K562 (cell line): Measurements from ENCODE around the gene GDF9. TPM values are rescaled to one million over a fixed set of nuclear protein-coding genes. Genes with fewer than 3 reads are reported as not detected.
A peak's percentile ranks its signal among the peaks of the same experiment; 100 is the strongest.

Experiments
- ATAC-seq: fragments of 200-7000 bp; cut with Tn5 transposase; 3 replicates; pipeline ENCODE4 v1.9.1; 2020; ENCODE audit warnings: moderate library complexity
- BruUV-seq: library from RNA; stranded (reverse); fragments of 400-500 nt; replicated peaks from 2 replicates; lab custom pipeline; 2021; lab: Mats Ljungman, UMichigan
- CTCF ChIA-PET: fragments of 300-600 bp; formaldehyde crosslinking; extraction: SDS; loops from one replicate; lab custom pipeline; 2021; ENCODE audit warnings: low intra/inter-chr PET ratio; lab: Yijun Ruan, JAX
- POLR2A ChIA-PET: fragments of 300-600, 350-650 bp; sonication (Branson Sonifier 250); formaldehyde crosslinking; extraction: SDS; loops from one replicate; lab custom pipeline; 2021; ENCODE audit warnings: antibody characterized with exemption, inconsistent platforms; lab: Yijun Ruan, JAX
- DNase-seq, 4 experiments: peaks; one replicate each; pipeline versions ENCODE4 v3.0.0 to v3.0.0-alpha.2; 2011 to 2018; ENCODE audit warnings: low spot score in 3 of 4, mixed read lengths in 3 of 4; ENCODE audit errors: extremely low read depth in 1 of 4
- FAIRE-seq: peaks from 2 replicates; lab custom pipeline; 2011; peaks lifted over from hg19 to GRCh38; lab: Jason Lieb, UNC
- H2AFZ ChIP-seq: 2 replicates; pipeline ENCODE4 v1.6.0; 2011; ENCODE audit warnings: low read depth, low read length, control low read depth, inconsistent platforms
- H3K27ac ChIP-seq: fragments of 200-600 bp; 3 replicates; pipeline ENCODE4 v1.8.0; 2011; ENCODE audit warnings: low read depth, mild to moderate bottlenecking, control low read depth, inconsistent platforms, low read length, moderate library complexity, mixed read lengths; ENCODE audit errors: extremely low read depth
- H3K27me3 ChIP-seq, 2 experiments: fragments of 300-600 bp in 1 of 2; 2 replicates in 1 of 2; 3 replicates in 1 of 2; pipeline versions ENCODE4 v1.6.0 to v1.8.0; 2011; ENCODE audit warnings: inconsistent platforms in 2 of 2, low read length in 2 of 2, mild to moderate bottlenecking in 1 of 2, mixed read lengths in 1 of 2, moderate library complexity in 1 of 2; ENCODE audit not compliant: control insufficient read depth in 2 of 2, insufficient read depth in 2 of 2
- H3K36me3 ChIP-seq: fragments of 300-600 bp; 3 replicates; pipeline ENCODE4 v1.8.0; 2011; ENCODE audit warnings: mild to moderate bottlenecking, low read length, inconsistent platforms; ENCODE audit not compliant: control insufficient read depth, insufficient read depth
- H3K4me1 ChIP-seq, 2 experiments: fragments of 200-600 bp in 1 of 2; replicated peaks in 1 of 2; 2 replicates in 1 of 2; 3 replicates in 1 of 2; pipeline versions ENCODE4 v1.5.1 to v1.8.0; 2011; ENCODE audit warnings: inconsistent platforms in 2 of 2, low read length in 2 of 2, mild to moderate bottlenecking in 1 of 2, mixed read lengths in 1 of 2, moderate library complexity in 1 of 2; ENCODE audit not compliant: control insufficient read depth in 2 of 2, insufficient read depth in 2 of 2
- H3K4me2 ChIP-seq: 2 replicates; pipeline ENCODE4 v1.6.1; 2011; ENCODE audit warnings: low read length, control low read depth, inconsistent platforms, mixed read lengths; ENCODE audit not compliant: insufficient read depth
- H3K4me3 ChIP-seq: fragments of 200-600 bp; sonication (generic), shearing (Covaris generic); 2 replicates; pipeline ENCODE4 v1.5.1; 2016; ENCODE audit warnings: control low read depth, inconsistent platforms
- H3K79me2 ChIP-seq: fragments of 200-600 bp; 3 replicates; pipeline ENCODE4 v1.8.0; 2011; ENCODE audit warnings: low read length, inconsistent platforms; ENCODE audit not compliant: control insufficient read depth, insufficient read depth
- H3K9ac ChIP-seq, 2 experiments: 2 replicates each; pipeline versions ENCODE4 v1.6.0 to v1.6.1; 2011; ENCODE audit warnings: low read depth in 2 of 2, low read length in 2 of 2, control low read depth in 1 of 2, inconsistent platforms in 1 of 2, mild to moderate bottlenecking in 1 of 2, mixed read lengths in 1 of 2; ENCODE audit not compliant: insufficient read depth in 1 of 2
- H3K9me1 ChIP-seq: one replicate; pipeline ENCODE4 v1.6.0; 2011; ENCODE audit warnings: inconsistent platforms, mild to moderate bottlenecking, low read length, moderate library complexity; ENCODE audit not compliant: control insufficient read depth, insufficient read depth
- H3K9me3 ChIP-seq: replicated peaks from 2 replicates; pipeline ENCODE4 v1.5.1; 2011; ENCODE audit warnings: low read depth, low read length, inconsistent platforms; ENCODE audit not compliant: control insufficient read depth, insufficient read depth
- H4K20me1 ChIP-seq: replicated peaks from 2 replicates; pipeline ENCODE4 v1.6.1; 2011; ENCODE audit warnings: low read length, inconsistent platforms, mixed read lengths; ENCODE audit not compliant: control insufficient read depth, insufficient read depth
- CGGBP1 ChIP-seq: fragments of 250-450 bp; sonication (Bioruptor Pico); IDR thresholded peaks from 2 replicates; pipeline ENCODE4 v1.9.0; 2021; ENCODE audit warnings: mild to moderate bottlenecking
- IRF2 ChIP-seq: sonication (generic); formaldehyde crosslinking; IDR thresholded peaks from 2 replicates; pipeline ENCODE4 v1.8.1; 2022; ENCODE audit warnings: mild to moderate bottlenecking, missing genetic modification reagents
- PTTG1 ChIP-seq: fragments of 450-650 bp; IDR thresholded peaks from 2 replicates; pipeline ENCODE4 v1.6.1; 2016; ENCODE audit warnings: low read depth, mild to moderate bottlenecking, missing genetic modification characterization, missing compliant biosample characterization
- PURB ChIP-seq: sonication (generic); formaldehyde crosslinking; IDR thresholded peaks from 2 replicates; pipeline ENCODE4 v1.9.0; 2021; ENCODE audit warnings: low read depth, mild to moderate bottlenecking, missing genetic modification reagents
- SRSF3 ChIP-seq: fragments of 200-400 bp; formaldehyde crosslinking; IDR thresholded peaks from 2 replicates; pipeline ENCODE4 v1.6.1; 2016; ENCODE audit warnings: mild to moderate bottlenecking, low read length, moderate library complexity; ENCODE audit not compliant: insufficient read depth
- USF1 ChIP-seq: sonication (generic); formaldehyde crosslinking; IDR thresholded peaks from 2 replicates; pipeline ENCODE4 v1.9.0; 2022; ENCODE audit warnings: mild to moderate bottlenecking, missing genetic modification reagents
- YBX1 ChIP-seq: fragments of 450-650 bp; IDR thresholded peaks from 2 replicates; pipeline ENCODE4 v1.7.1; 2016; ENCODE audit warnings: mild to moderate bottlenecking
- ZNF239 ChIP-seq: fragments of 250-450 bp; sonication (Bioruptor Pico); IDR thresholded peaks from 2 replicates; pipeline ENCODE4 v1.4.0; 2020; ENCODE audit warnings: mild to moderate bottlenecking
- ZNF655 ChIP-seq: fragments of 250-450 bp; sonication (Bioruptor Pico); IDR thresholded peaks from 2 replicates; pipeline ENCODE4 v1.5.0; 2021
- WGBS: fragments of 100-300 bp; shearing (Covaris generic); methylation state at CpG from one replicate; pipeline ENCODE4 v1.1.6; 2016; ENCODE audit warnings: low coverage, mixed read lengths; ENCODE audit not compliant: insufficient coverage; ENCODE audit errors: missing lambda C conversion rate; 5-methylcytosine and 5-hydroxymethylcytosine counted together
- in situ Hi-C: fragments of 300-500 bp; cut with MboI; formaldehyde crosslinking; loops from 4 replicates; pipeline ENCODE4 v1.15.0; 2018; ENCODE audit warnings: inconsistent platforms, mixed read lengths
- intact Hi-C: fragments of 100-400 bp; cut with micrococcal nuclease; formaldehyde crosslinking; loops from 2 replicates; pipeline ENCODE4 v1.14.2; 2022
- polyA plus RNA-seq, 8 experiments: library from polyadenylated mRNA; depleted of rRNA in 4 of 8; stranded (reverse) in 5 of 8; unstranded in 3 of 8; fragments of >200 nt; fragmentation: Nextera tagmentation in 2 of 8; fragmentation: Illumina TruSeq in 1 of 8; extraction: Ambion mirVana in 2 of 8; extraction: Trizol in 1 of 8; gene quantifications; 2 replicates each; pipeline versions ENCODE4 v1.2.1 to v1.2.3, GENCODE V29; 2011 to 2014; ENCODE audit warnings: inconsistent platforms in 1 of 8, missing spikeins in 1 of 8
- total RNA-seq, 7 experiments: library from RNA; depleted of rRNA in 6 of 7; stranded (reverse); fragments of >200 nt in 6 of 7; fragmentation: Illumina TruSeq in 2 of 7; extraction: Trizol in 2 of 7; gene quantifications; 2 replicates each; pipeline versions ENCODE4 v1.2.1 to v1.2.3, GENCODE V29; 2011 to 2021; ENCODE audit warnings: low replicate concordance in 1 of 7

GDF9 gene
- total and polyA plus RNA-seq, 9 of the 15 experiments (the other 6 are each of a cell fraction or from before 2014, with no cell fraction given), result 0.10 to 0.70 (median 0.20) TPM; not detected in 1

- H3K27me3 ChIP-seq, result no peaks in the 10 kb centered on the region
- H3K9ac ChIP-seq, result no peak overlapping the region
- in situ Hi-C loops, result no loop called here
- DNase-seq (no peak), FAIRE-seq (no peak), ATAC-seq (no peak)
- no peak overlapping the region for H3K27ac ChIP-seq
- 32% methylated on average over 2 of the region's 2 CpGs for WGBS
- BruUV-seq, result no TSS peak
- no peaks in the 10 kb centered on the region for H4K20me1 ChIP-seq
- H3K36me3 ChIP-seq, result no peaks in the 10 kb centered on the region
- intact Hi-C loops, result no loop called here
- H3K79me2 ChIP-seq, result no peaks in the 10 kb centered on the region
- peak overlapping the region; percentile 56; the same call in 1 of the 2 replicates for H2AFZ ChIP-seq
- no peaks in the 10 kb centered on the region for H3K9me3 ChIP-seq
- H3K4me3 ChIP-seq, result no peak overlapping the region
- H3K4me2 ChIP-seq, result no peak overlapping the region
- POLR2A ChIA-PET, result interaction anchor here (2.5 to 3.1 kb wide), 2 partner anchors 10 kb away, joined by 7 to 22 read pairs; no protein-coding TSS in a partner anchor
- CTCF ChIA-PET, result interaction anchor here (0.6 kb wide), 1 partner anchor 97 kb away, joined by 3 read pairs; no protein-coding TSS in a partner anchor
- TF ChIP-seq ZNF655 (CRISPR knock-in tag), result no peak
- no peak for TF ChIP-seq PURB (CRISPR knock-in tag)
- TF ChIP-seq YBX1, result no peak
- no peak for TF ChIP-seq ZNF239 (CRISPR knock-in tag)
- no peak for TF ChIP-seq SRSF3
- TF ChIP-seq IRF2 (CRISPR knock-in tag), result no peak
- TF ChIP-seq CGGBP1 (CRISPR knock-in tag), result no peak
- TF ChIP-seq USF1, result no peak
- no peak for TF ChIP-seq PTTG1 (tag)
- H3K9me1 ChIP-seq, result no peaks in the 10 kb centered on the region
- peaks cover 2 to 3% of the 10 kb centered on the region in 2 experiments; a peak in 2 of 5 replicates for H3K4me1 ChIP-seq
Measured at GRCh38 chr5:132859889-132860437, 6.3 kb downstream of the GDF9 start.
